Measurements from ENCODE around the gene NEU2.

GRCh38 chr2:233036162-233036838 is 3.8 kb downstream of the NEU2 start:
- TF ChIP-seq CTCF (IDR thresholded peaks at IDR 0.05) (no peak), POLR2A (IDR thresholded peaks at IDR 0.05) (no peak)
